GM08714 (cell line): ENCODE results near the gene GDPD3.

Experiments used
- H3K4me3 ChIP-seq: fragments of 200-500 bp; sonication (Bioruptor generic); 2 replicates; pipeline ENCODE4 v1.5.1; 2014; ENCODE audit warnings: mild to moderate bottlenecking, low read length, inconsistent platforms
- ZNF274 ChIP-seq: IDR thresholded peaks from 2 replicates; pipeline ENCODE4 v1.6.1; 2012; ENCODE audit warnings: mild to moderate bottlenecking, low read depth, low read length

Gene GDPD3

GRCh38 chr16:30084816-30085159 is 28.5 kb downstream of the GDPD3 start:
- no peak overlapping the region for H3K4me3 ChIP-seq
- no peak for TF ChIP-seq ZNF274

GRCh38 chr16:30084096-30084815 is 29.1 kb downstream of the GDPD3 start:
- no peak overlapping the region for H3K4me3 ChIP-seq
- no peak for TF ChIP-seq ZNF274

GRCh38 chr16:30083216-30084055 is 29.9 kb downstream of the GDPD3 start:
- no peak for TF ChIP-seq ZNF274
- no peak overlapping the region for H3K4me3 ChIP-seq

- no peak overlapping the region for H3K4me3 ChIP-seq
- no peak for TF ChIP-seq ZNF274
Observed at GRCh38 chr16:30082545-30083090, 30.7 kb downstream of the GDPD3 start.

GRCh38 chr16:30079480-30079879 is 33.9 kb downstream of the GDPD3 start:
- no peak overlapping the region for H3K4me3 ChIP-seq
- TF ChIP-seq ZNF274, result no peak

- no peak for TF ChIP-seq ZNF274
- no peak overlapping the region for H3K4me3 ChIP-seq
Observed at GRCh38 chr16:30078744-30079143, 34.6 kb downstream of the GDPD3 start.

- H3K4me3 ChIP-seq, result no peak overlapping the region
- no peak for TF ChIP-seq ZNF274
Observed at GRCh38 chr16:30077656-30078055, 35.7 kb downstream of the GDPD3 start.

GRCh38 chr16:30076276-30076791 is 37.0 kb downstream of the GDPD3 start:
- no peak for TF ChIP-seq ZNF274
- H3K4me3 ChIP-seq, result peak overlapping the region; percentile 80

- TF ChIP-seq ZNF274, result no peak
- peak within 1 kb of the TSS; percentile 80 for H3K4me3 ChIP-seq
Observed at GRCh38 chr16:30075503-30076275, 37.6 kb downstream of the GDPD3 start, which contains the start of gene PPP4C. TSS of gene PPP4C (plus strand) at chr16:30075994. CDS start at chr16:30076378, 384 bp downstream.

GRCh38 chr16:30070490-30070889 is 42.8 kb downstream of the GDPD3 start:
- TF ChIP-seq ZNF274, result no peak
- no peak overlapping the region for H3K4me3 ChIP-seq

GRCh38 chr16:30069611-30070462 is 43.5 kb downstream of the GDPD3 start:
- TF ChIP-seq ZNF274, result no peak
- H3K4me3 ChIP-seq, result no peak overlapping the region

GRCh38 chr16:30068750-30069610 is 44.4 kb downstream of the GDPD3 start:
- no peak overlapping the region for H3K4me3 ChIP-seq

More at GRCh38 chr16:30068750-30069610, 44.4 kb downstream of the GDPD3 start:
- no peak for TF ChIP-seq ZNF274
